Measurements from ENCODE around the gene PAFAH1B2. TPM values are rescaled to one million over a fixed set of nuclear protein-coding genes. Genes with fewer than 3 reads are reported as not detected.

The PAFAH1B2 gene
- total and polyA plus RNA-seq, 2 of the 8 experiments (the other 6 are each of a cell fraction or from before 2014, with no cell fraction given): 38.2 to 161 TPM

DNA sequence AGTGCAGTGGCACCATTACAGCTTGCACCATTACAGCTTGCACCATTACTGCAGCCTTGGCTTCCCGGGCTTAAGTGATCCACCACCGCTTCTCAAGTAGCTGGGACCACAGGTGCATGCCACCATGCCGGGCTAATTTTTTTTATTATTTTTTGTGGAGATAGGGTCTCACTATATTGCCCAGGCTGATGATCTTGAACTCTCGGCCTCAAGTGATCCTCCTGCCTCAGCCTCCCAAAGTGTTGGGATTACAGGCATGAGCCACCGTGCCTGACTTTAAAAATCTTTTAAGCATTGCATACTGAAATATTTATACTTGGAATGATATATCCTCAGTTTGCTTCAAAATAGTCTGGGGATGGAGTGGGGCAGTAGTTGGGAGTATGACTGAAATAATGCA lies 10.4 kb downstream of the PAFAH1B2 start:
- Histone ChIP-seq H3K4ac (replicated peaks; ENCODE audit: insufficient read length, low read depth, low read length) (no peak overlapping the region), H3K4me2 (ENCODE audit: insufficient read depth in 1 of 2, low read depth in 2 of 2, low read length in 2 of 2) (no peak overlapping the region), H3K9ac (replicated peaks in 1 of 4; ENCODE audit: extremely low read depth in 1 of 4, low read depth in 3 of 4, low read length in 3 of 4) (no peak overlapping the region), H3K79me2 (ENCODE audit: control insufficient read depth in 1 of 2, insufficient read depth in 2 of 2, low read length in 2 of 2) (peaks cover 27 to 97% of the 10 kb centered on the region in 2 experiments), H3K23ac (ENCODE audit: insufficient read length) (no peak overlapping the region), H2AFZ (ENCODE audit: low read length) (no peak overlapping the region), H2BK20ac (ENCODE audit: low read length) (no peak overlapping the region), H4K91ac (replicated peaks; ENCODE audit: insufficient read length, low read length) (no peak overlapping the region), H2BK15ac (ENCODE audit: low read length) (no peak overlapping the region), H3K27me3 (replicated peaks in 1 of 4; ENCODE audit: control insufficient read depth in 3 of 4, extremely low read depth in 1 of 4, insufficient read depth in 3 of 4, low read length in 3 of 4) (no peaks in the 10 kb centered on the region), H3K9me3 (ENCODE audit: insufficient read depth in 2 of 2, low read depth in 1 of 2, low read length in 1 of 2) (no peaks in the 10 kb centered on the region), H3K56ac (replicated peaks; ENCODE audit: insufficient read length, low read depth, low read length) (no peak overlapping the region), H3K4me1 (replicated peaks in 1 of 4; ENCODE audit: control insufficient read depth in 3 of 4, insufficient read depth in 4 of 4, low read length in 3 of 4) (no peaks in the 10 kb centered on the region), H3K79me1 (ENCODE audit: low read depth, low read length) (peaks cover 9% of the 10 kb centered on the region), H3K4me3 (ENCODE audit: extremely low read depth in 1 of 4, insufficient read depth in 2 of 4, low read depth in 3 of 4, low read length in 4 of 4) (no peak overlapping the region), H3K14ac (ENCODE audit: insufficient read length) (no peak overlapping the region), H2BK120ac (replicated peaks; ENCODE audit: low read depth, low read length) (no peak overlapping the region), H3K18ac (ENCODE audit: extremely low read depth, low read length) (no peak overlapping the region), H2AK5ac (ENCODE audit: low read depth, low read length) (no peak overlapping the region), H4K8ac (ENCODE audit: extremely low read depth, insufficient read depth, low read length) (no peak overlapping the region), H3K27ac (ENCODE audit: low read depth, low read length) (no peak overlapping the region), H2BK12ac (ENCODE audit: low read depth, low read length) (no peak overlapping the region), H2BK5ac (ENCODE audit: low read depth, low read length) (no peak overlapping the region), H3K36me3 (ENCODE audit: control insufficient read depth in 2 of 4, insufficient read depth in 4 of 4, low read length in 3 of 4) (peaks cover 0 to 55% (median 5%) of the 10 kb centered on the region in 4 experiments; a peak in 6 of 8 replicates), H4K5ac (ENCODE audit: insufficient read length, low read depth, low read length) (no peak overlapping the region), H3K23me2 (ENCODE audit: low read depth, low read length) (no peaks in the 10 kb centered on the region), H4K20me1 (replicated peaks in 1 of 2; ENCODE audit: control insufficient read depth in 1 of 2, insufficient read depth in 2 of 2, low read length in 2 of 2) (peaks cover 12 to 13% of the 10 kb centered on the region in 2 experiments)
- FAIRE-seq (no peak), DNase-seq (ENCODE audit: low read depth in 1 of 2, low spot score in 2 of 2) (no peak)
- no peak for TF ChIP-seq EGR1 (IDR thresholded peaks at IDR 0.05; ENCODE audit: borderline replicate concordance, low read depth, low read length)
- POLR2A ChIA-PET (ENCODE audit: partially characterized antibody): interaction anchor here (0.8 to 5.4 kb wide), 5 partner anchors 9 to 21 kb away, joined by 3 to 30 read pairs (median 5); partner anchors contain the start of gene PAFAH1B2
- CTCF ChIA-PET (ENCODE audit: partially characterized antibody): interaction anchor here (0.6 to 1.2 kb wide), 3 partner anchors 10 to 27 kb away, joined by 3 read pairs; partner anchors contain the start of gene PAFAH1B2
- WGBS, 2 experiments (ENCODE audit: extremely low coverage in 1 of 2, insufficient coverage in 1 of 2, insufficient read length in 1 of 2, insufficient replicate concordance in 2 of 2, low coverage in 1 of 2, low lambda C conversion rate in 2 of 2, missing lambda C conversion rate in 1 of 2): 92% methylated on average over 5 of the region's 5 CpGs; no CpG with 5 or more reads in 1 of the 2 experiments

Measured in H1 (cell line).